ENCODE measurements around the gene ACYP2.
"Not testable (repeated sequence)": the region's sequence is repeated elsewhere in the genome, so short reads cannot be mapped to it uniquely, and the experiment has no call there.

ACYP2 gene

GRCh38 chr2:54321047-54321446 is 205.6 kb downstream of the ACYP2 start:
- ChIA-PET POLR2A (no interaction called here), CTCF (no interaction called here)
- H3K4me1 ChIP-seq (ENCODE audit: control insufficient read depth, insufficient read depth, low read length) = no peaks in the 10 kb centered on the region
- H3K36me3 ChIP-seq (ENCODE audit: control insufficient read depth in 2 of 2, insufficient read depth in 1 of 2, low read length in 2 of 2) = no peaks in the 10 kb centered on the region
- H3K9me3 ChIP-seq (ENCODE audit: control insufficient read depth, insufficient read depth, low read depth, low read length) = no peaks in the 10 kb centered on the region
- TF ChIP-seq SCRT2 (tag by site-specific recombination; IDR thresholded peaks at IDR 0.05) (peak; percentile 44; the same call in 1 of the 2 replicates), ZNF114 (tag by site-specific recombination; IDR thresholded peaks at IDR 0.05) (no peak)
- H3K27ac ChIP-seq (ENCODE audit: extremely low read depth, low read depth, low read length) = no peak overlapping the region
- no peak overlapping the region for H3K4me3 ChIP-seq (ENCODE audit: low read depth, low read length)

GRCh38 chr2:54324517-54324916 is 209.1 kb downstream of the ACYP2 start:
- H3K36me3 ChIP-seq (ENCODE audit: control insufficient read depth in 2 of 2, insufficient read depth in 1 of 2, low read length in 2 of 2); H3K27ac ChIP-seq (ENCODE audit: extremely low read depth, low read depth, low read length); H3K4me3 ChIP-seq (ENCODE audit: low read depth, low read length); POLR2A ChIA-PET; H3K4me1 ChIP-seq (ENCODE audit: control insufficient read depth, insufficient read depth, low read length); H3K9me3 ChIP-seq (ENCODE audit: control insufficient read depth, insufficient read depth, low read depth, low read length): not testable (repeated sequence)
- CTCF ChIA-PET = interaction anchor here (0.6 kb wide), 1 partner anchor 105 kb away, joined by 4 read pairs; no protein-coding TSS in a partner anchor

- Histone ChIP-seq H3K9me3 (ENCODE audit: control insufficient read depth, insufficient read depth, low read depth, low read length) (no peaks in the 10 kb centered on the region), H3K4me3 (ENCODE audit: low read depth, low read length) (no peak overlapping the region), H3K36me3 (ENCODE audit: control insufficient read depth in 2 of 2, insufficient read depth in 1 of 2, low read length in 2 of 2) (no peaks in the 10 kb centered on the region), H3K27ac (ENCODE audit: extremely low read depth, low read depth, low read length) (no peak overlapping the region), H3K4me1 (ENCODE audit: control insufficient read depth, insufficient read depth, low read length) (no peaks in the 10 kb centered on the region)
- ChIA-PET POLR2A (no interaction called here), CTCF (no interaction called here)
- no peak for TF ChIP-seq ZNF302 (tag by site-specific recombination; IDR thresholded peaks at IDR 0.05; ENCODE audit: low read depth)
- TF ChIP-seq ZBTB6 (tag by site-specific recombination; IDR thresholded peaks at IDR 0.05) = no peak
- no peak for TF ChIP-seq PRDM2 (tag by site-specific recombination; IDR thresholded peaks at IDR 0.05; ENCODE audit: borderline replicate concordance)
- no peak for TF ChIP-seq KLF16 (tag by site-specific recombination; IDR thresholded peaks at IDR 0.05)
- TF ChIP-seq ZNF624 (tag by site-specific recombination; IDR thresholded peaks at IDR 0.05) = no peak
- no peak for TF ChIP-seq KLF1 (tag by site-specific recombination; IDR thresholded peaks at IDR 0.05)
- no peak for TF ChIP-seq ZBTB10 (tag by site-specific recombination; IDR thresholded peaks at IDR 0.05)
- TF ChIP-seq SALL2 (tag by site-specific recombination; IDR thresholded peaks at IDR 0.05; ENCODE audit: borderline replicate concordance) = no peak
- no peak for TF ChIP-seq ZNF132 (tag by site-specific recombination; IDR thresholded peaks at IDR 0.05; ENCODE audit: borderline replicate concordance)
- no peak for TF ChIP-seq ZBTB44 (tag by site-specific recombination; IDR thresholded peaks at IDR 0.05)
- no peak for TF ChIP-seq WT1 (tag by site-specific recombination; IDR thresholded peaks at IDR 0.05)
- no peak for TF ChIP-seq REST (tag by site-specific recombination; IDR thresholded peaks at IDR 0.05)
- no peak for TF ChIP-seq ZNF416 (tag by site-specific recombination; IDR thresholded peaks at IDR 0.05)
Measured at GRCh38 chr2:54325148-54325547, 209.7 kb downstream of the ACYP2 start.

Data from HEK293 (cell line).